ENCODE results near the gene PHOX2A. TPM values are rescaled to one million over a fixed set of nuclear protein-coding genes. Genes with fewer than 3 reads are reported as not detected.

Gene PHOX2A
- polyA plus RNA-seq, 3 donors, result not detected

- H3K4me3 ChIP-seq (replicated peaks in 1 of 3; ENCODE audit: low read depth in 2 of 3, low read length in 3 of 3), result no peak overlapping the region
- DNase-seq, result peak in 1 of 3 donors; percentile 1
- Mint-ChIP-seq H3K4me1 (peaks cover 31% of the 10 kb centered on the region), H3K9me3 (peaks cover 0 to 3% (median 0%) of the 10 kb centered on the region in 7 donors), H3K4me3 (no peak overlapping the region), H3K27ac (peak overlapping the region in 5 of 7 donors; percentile 7 to 74 (median 54)), H3K27me3 (ENCODE audit: low read depth in 3 of 3) (peaks cover 10 to 13% (median 11%) of the 10 kb centered on the region in 3 donors), H3K36me3 (peaks cover 92 to 99% of the 10 kb centered on the region in 2 donors)
- no peaks in the 10 kb centered on the region for H3K9me3 ChIP-seq (replicated peaks in 1 of 2; ENCODE audit: control insufficient read depth in 1 of 2, insufficient read depth in 1 of 2, low read length in 2 of 2)
- H3K4me1 ChIP-seq (ENCODE audit: control insufficient read depth in 1 of 2, insufficient read depth in 2 of 2, low read length in 2 of 2), result peaks cover 8 to 9% of the 10 kb centered on the region in 2 donors
- peak overlapping the region in 1 of 2 donors; percentile 21 for H3K27ac ChIP-seq (ENCODE audit: low read depth in 1 of 2, low read length in 2 of 2)
- peaks cover 100% of the 10 kb centered on the region for H4K20me1 ChIP-seq (ENCODE audit: insufficient read depth, low read length)
- H3K9ac ChIP-seq (ENCODE audit: insufficient read depth, low read length, poor library complexity, severe bottlenecking), result no peak overlapping the region
- no peak for TF ChIP-seq CTCF (IDR thresholded peaks at IDR 0.05)
- no peak overlapping the region for H2AFZ ChIP-seq (ENCODE audit: insufficient read depth, low read depth, low read length, poor library complexity, severe bottlenecking)
- no peak overlapping the region for H3K4me2 ChIP-seq (replicated peaks; ENCODE audit: extremely low read depth, low read length, poor library complexity, severe bottlenecking)
- intact Hi-C loops (cut with micrococcal nuclease), result no loop called here
- WGBS (ENCODE audit: insufficient coverage), result 94% methylated on average over 4 of the region's 8 CpGs
- H3K36me3 ChIP-seq (replicated peaks in 1 of 2; ENCODE audit: control insufficient read depth in 1 of 2, insufficient read depth in 2 of 2, low read length in 2 of 2), result peaks cover 92 to 98% of the 10 kb centered on the region in 2 donors
- H3K79me2 ChIP-seq (ENCODE audit: insufficient read depth, low read length), result no peaks in the 10 kb centered on the region
- peaks cover 0 to 8% of the 10 kb centered on the region in 2 donors for H3K27me3 ChIP-seq (ENCODE audit: control insufficient read depth in 2 of 2, insufficient read depth in 2 of 2, low read length in 2 of 2)
Observed at GRCh38 chr11:72233773-72234513, 10.0 kb downstream of the PHOX2A start.

- Histone ChIP-seq H4K20me1 (ENCODE audit: insufficient read depth, low read length) (peaks cover 100% of the 10 kb centered on the region), H3K4me1 (ENCODE audit: control insufficient read depth in 1 of 2, insufficient read depth in 2 of 2, low read length in 2 of 2) (peaks cover under 1 to 2% of the 10 kb centered on the region in 2 donors), H3K79me2 (ENCODE audit: insufficient read depth, low read length) (no peaks in the 10 kb centered on the region), H3K4me2 (replicated peaks; ENCODE audit: extremely low read depth, low read length, poor library complexity, severe bottlenecking) (no peak overlapping the region), H3K27ac (ENCODE audit: low read depth in 1 of 2, low read length in 2 of 2) (no peak overlapping the region), H3K27me3 (ENCODE audit: control insufficient read depth in 2 of 2, insufficient read depth in 2 of 2, low read length in 2 of 2) (peaks cover 0 to under 1% of the 10 kb centered on the region in 2 donors), H3K9ac (ENCODE audit: insufficient read depth, low read length, poor library complexity, severe bottlenecking) (no peak overlapping the region), H3K4me3 (replicated peaks in 1 of 3; ENCODE audit: low read depth in 2 of 3, low read length in 3 of 3) (no peak overlapping the region), H3K36me3 (replicated peaks in 1 of 2; ENCODE audit: control insufficient read depth in 1 of 2, insufficient read depth in 2 of 2, low read length in 2 of 2) (peaks cover 99 to 100% of the 10 kb centered on the region in 2 donors), H3K9me3 (replicated peaks in 1 of 2; ENCODE audit: control insufficient read depth in 1 of 2, insufficient read depth in 1 of 2, low read length in 2 of 2) (no peaks in the 10 kb centered on the region), H2AFZ (ENCODE audit: insufficient read depth, low read depth, low read length, poor library complexity, severe bottlenecking) (no peak overlapping the region)
- 100% methylated on average over 4 of the region's 13 CpGs for WGBS (ENCODE audit: insufficient coverage)
- peak overlapping the region in 3 of 7 donors; percentile 55 to 70 (median 67) for H3K27ac Mint-ChIP-seq
- H3K9me3 Mint-ChIP-seq, result no peaks in the 10 kb centered on the region
- H3K4me1 Mint-ChIP-seq, result peaks cover 26% of the 10 kb centered on the region
- peaks cover 4 to 6% (median 5%) of the 10 kb centered on the region in 3 donors for H3K27me3 Mint-ChIP-seq (ENCODE audit: low read depth in 3 of 3)
- intact Hi-C loops (cut with micrococcal nuclease), result no loop called here
- TF ChIP-seq CTCF (IDR thresholded peaks at IDR 0.05), result no peak
- no peak overlapping the region for H3K4me3 Mint-ChIP-seq
- H3K36me3 Mint-ChIP-seq, result peaks cover 91 to 100% of the 10 kb centered on the region in 2 donors
- no peak for DNase-seq
Observed at GRCh38 chr11:72233056-72233772, 10.8 kb downstream of the PHOX2A start.
